Measurements from ENCODE around the gene NXPH1.

DNA sequence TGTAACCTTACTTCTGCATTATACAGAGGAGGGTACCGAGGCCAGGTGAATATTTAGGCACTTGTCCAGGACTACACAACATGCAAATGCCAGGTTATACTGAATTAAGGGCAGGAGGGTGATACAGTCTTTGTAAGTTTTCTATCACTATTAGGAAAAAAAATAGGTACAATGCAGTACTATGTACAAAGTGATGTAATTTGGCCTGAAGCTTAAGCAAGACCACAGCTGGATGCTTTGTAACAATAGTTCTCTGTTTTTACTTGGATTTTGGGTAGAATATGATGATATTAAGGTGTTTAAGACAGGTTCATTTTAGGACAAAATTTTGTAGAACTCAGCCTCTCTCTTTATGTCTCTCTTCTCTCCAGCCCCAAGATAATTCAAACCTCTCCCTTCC lies 2.8 kb upstream of the NXPH1 start:
- TF ChIP-seq, protein P1, sequence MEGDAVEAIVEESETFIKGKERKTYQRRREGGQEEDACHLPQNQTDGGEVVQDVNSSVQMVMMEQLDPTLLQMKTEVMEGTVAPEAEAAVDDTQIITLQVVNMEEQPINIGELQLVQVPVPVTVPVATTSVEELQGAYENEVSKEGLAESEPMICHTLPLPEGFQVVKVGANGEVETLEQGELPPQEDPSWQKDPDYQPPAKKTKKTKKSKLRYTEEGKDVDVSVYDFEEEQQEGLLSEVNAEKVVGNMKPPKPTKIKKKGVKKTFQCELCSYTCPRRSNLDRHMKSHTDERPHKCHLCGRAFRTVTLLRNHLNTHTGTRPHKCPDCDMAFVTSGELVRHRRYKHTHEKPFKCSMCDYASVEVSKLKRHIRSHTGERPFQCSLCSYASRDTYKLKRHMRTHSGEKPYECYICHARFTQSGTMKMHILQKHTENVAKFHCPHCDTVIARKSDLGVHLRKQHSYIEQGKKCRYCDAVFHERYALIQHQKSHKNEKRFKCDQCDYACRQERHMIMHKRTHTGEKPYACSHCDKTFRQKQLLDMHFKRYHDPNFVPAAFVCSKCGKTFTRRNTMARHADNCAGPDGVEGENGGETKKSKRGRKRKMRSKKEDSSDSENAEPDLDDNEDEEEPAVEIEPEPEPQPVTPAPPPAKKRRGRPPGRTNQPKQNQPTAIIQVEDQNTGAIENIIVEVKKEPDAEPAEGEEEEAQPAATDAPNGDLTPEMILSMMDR (IDR thresholded peaks at IDR 0.05): no peak
- TF ChIP-seq TAF1 (IDR thresholded peaks at IDR 0.05; ENCODE audit: borderline replicate concordance, low read depth, low read length) (no peak), SMC3 (IDR thresholded peaks at IDR 0.05; ENCODE audit: low read depth, low read length) (no peak), MAX (IDR thresholded peaks at IDR 0.05; ENCODE audit: low read depth) (no peak), FOXM1 (IDR thresholded peaks at IDR 0.05; ENCODE audit: low read depth) (no peak)

Measured in SK-N-SH (cell line).